RKO (cell line): ENCODE data around the gene SMARCA4.
"Not testable (repeated sequence)": the region's sequence is repeated elsewhere in the genome, so short reads cannot be mapped to it uniquely, and the experiment has no call there.

ENCODE experiments used
- DNase-seq: peaks from one replicate; pipeline ENCODE4 v3.0.0-alpha.2; 2016; ENCODE audit warnings: low spot score

The SMARCA4 gene

DNA sequence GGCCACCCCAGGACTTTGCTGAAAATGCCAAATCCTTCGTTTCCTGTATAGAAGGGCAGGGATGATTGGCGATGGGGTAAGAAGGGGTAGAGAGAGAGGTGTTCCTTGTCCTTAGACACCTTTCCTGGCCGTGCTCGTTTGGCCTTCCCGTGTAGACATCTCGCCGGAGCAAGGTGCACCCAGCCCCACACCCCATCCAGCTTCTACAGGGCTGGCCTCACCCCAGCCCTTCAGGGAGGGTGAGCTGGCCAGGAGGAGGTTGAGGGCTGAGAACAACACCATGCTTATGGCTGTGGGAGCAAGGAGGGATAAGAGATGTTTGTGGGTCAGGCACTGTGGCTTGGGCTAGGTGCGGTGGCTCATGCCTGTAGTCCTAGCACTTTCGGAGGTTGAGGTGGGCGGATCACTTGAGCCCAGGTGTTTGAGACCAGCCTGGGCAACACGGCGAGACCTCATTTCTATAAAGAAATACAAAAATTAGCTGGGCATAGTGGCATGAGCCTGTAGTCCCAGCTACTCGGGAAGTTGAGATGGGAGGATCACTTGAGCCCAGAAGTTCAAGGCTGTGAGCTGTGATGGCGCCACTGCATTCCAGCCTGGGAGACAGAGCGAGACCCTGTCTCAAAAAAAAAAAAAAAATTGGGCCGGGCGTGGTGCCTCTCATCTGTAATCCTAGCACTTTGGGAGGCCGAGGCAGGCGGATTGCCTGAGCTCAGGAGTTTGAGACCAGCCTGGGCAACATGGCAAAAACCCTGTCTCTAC, 15.5 kb downstream of the SMARCA4 start:
- no peak for DNase-seq

DNA sequence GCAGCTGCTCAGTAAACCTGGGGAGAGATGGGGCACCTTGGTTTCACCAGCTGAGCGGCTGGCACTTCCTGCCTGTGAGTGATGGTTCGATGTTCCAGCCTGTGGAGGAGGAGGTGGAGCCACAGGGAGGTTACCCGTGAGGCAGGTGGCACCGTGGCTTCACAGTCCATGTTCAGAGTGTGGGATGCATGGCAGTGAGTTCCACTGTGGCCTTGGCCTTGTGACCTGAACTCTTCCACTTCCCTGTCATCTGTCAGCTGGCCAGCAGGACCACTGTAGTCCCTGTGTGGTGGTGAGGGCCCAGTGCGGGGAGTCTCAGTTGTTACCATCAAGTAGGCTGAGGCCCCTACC, 16.9 kb downstream of the SMARCA4 start:
- DNase-seq: no peak

DNA sequence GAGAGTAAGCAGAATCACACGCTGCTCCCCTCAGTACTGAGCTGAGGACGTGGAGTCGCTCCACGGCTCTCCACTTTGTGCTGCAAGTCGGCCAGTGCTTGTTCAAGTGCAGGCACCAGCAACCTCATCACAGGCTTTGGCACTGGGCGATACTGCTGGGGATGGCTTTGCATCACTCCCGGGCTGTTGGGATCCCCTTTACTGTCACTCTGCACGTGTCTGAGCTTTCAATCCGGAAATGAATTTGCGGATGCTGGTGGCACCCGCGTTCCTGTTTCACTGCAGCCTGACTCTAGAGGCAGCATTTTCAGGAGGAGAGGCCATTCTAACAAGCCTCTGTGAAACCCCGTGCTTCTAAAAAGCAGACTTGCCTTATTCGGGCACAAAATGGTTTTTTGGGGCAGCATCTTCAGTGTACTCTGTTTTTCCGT, 19.1 kb downstream of the SMARCA4 start:
- DNase-seq: no peak

DNA sequence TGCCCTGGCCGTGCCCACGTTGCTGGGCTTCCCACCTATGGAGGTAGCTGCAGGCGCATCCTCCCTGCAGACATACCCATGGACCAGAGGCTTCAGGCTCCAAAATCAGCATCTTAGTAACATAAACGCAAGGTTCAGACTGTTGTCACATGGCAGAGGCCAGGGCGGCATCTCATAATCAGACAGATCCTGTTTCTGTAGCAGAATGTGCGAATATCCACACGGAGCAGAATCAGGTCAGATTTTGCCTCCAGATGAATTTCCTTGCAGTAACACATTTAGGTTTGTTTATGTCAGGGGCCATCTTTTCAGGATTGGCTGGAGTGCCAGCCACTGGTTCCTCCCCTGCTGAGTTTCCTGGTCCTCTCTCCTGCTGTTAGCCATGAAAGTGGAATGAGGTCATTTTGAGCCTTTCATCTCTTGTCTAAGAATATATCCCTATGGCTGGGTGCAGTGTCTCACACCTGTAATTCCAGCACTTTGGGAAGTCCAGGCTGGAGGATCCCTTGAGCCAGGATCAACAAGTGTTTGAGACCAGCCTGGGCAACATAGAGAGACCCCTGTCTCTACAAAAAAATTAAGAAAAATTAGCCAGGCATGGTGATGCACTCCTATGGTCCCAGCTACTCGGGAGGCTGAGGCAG, 20.5 kb downstream of the SMARCA4 start:
- DNase-seq: no peak

DNA sequence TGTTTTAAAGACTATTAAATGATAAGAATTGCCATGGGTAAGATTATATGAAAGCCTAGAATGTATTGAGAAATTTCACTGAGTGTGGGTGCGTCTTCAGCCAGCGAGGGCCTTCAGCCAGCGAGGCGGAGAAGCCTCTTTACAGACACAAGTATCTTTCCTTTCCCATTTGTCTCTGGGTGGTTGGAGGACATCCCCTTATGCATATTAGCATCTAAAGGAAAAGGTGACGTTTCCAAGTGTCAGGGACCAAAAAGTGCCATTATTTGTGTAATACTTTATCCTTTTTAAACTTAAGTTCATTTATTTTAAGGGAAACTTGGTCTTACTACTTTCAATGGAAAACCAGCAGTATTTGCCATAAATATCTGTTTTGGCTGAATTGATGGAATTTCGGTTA, 22.2 kb downstream of the SMARCA4 start:
- DNase-seq: no peak

DNA sequence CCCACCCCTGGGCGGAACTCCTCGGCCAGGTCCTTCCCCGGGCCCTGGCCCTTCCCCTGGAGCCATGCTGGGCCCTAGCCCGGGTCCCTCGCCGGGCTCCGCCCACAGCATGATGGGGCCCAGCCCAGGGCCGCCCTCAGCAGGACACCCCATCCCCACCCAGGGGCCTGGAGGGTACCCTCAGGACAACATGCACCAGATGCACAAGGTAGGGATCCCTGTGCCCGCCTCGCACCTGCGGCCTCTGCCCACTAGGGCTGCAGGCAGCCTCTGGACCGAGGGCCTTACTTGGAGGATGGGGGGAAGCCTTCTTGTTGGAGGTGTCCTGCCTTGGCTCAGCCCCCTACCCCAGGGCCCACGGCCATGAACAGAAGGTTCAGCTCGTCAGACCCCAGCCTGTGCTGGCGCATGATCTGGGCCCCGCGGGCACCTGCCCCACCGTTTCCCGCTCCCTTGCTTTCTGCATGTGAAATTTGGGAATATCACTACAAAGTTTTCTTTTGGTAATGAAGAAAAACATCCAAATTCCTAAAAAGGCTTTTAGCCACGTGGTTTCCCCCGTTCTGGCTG, 23.4 kb downstream of the SMARCA4 start:
- no peak for DNase-seq

DNA sequence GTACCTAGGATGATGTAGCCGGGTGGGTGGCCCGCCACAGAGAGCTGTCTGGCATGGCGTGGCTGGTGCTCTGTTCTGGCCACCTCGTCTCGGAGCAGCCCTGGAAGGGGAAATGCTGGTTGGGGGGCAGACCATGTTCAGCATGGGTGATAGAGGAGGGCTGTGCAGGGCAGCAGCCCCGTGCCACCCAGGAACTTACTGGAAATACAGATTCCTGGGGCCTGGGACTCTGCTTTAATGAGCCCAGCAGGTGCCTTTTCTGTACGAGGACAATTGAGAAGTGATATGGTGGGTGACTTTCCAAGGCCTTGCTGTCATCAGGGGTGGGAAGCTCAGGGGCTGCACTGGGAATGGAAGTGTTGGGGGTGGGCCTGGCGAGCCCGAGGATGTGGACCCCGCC, 24.7 kb downstream of the SMARCA4 start:
- no peak for DNase-seq

DNA sequence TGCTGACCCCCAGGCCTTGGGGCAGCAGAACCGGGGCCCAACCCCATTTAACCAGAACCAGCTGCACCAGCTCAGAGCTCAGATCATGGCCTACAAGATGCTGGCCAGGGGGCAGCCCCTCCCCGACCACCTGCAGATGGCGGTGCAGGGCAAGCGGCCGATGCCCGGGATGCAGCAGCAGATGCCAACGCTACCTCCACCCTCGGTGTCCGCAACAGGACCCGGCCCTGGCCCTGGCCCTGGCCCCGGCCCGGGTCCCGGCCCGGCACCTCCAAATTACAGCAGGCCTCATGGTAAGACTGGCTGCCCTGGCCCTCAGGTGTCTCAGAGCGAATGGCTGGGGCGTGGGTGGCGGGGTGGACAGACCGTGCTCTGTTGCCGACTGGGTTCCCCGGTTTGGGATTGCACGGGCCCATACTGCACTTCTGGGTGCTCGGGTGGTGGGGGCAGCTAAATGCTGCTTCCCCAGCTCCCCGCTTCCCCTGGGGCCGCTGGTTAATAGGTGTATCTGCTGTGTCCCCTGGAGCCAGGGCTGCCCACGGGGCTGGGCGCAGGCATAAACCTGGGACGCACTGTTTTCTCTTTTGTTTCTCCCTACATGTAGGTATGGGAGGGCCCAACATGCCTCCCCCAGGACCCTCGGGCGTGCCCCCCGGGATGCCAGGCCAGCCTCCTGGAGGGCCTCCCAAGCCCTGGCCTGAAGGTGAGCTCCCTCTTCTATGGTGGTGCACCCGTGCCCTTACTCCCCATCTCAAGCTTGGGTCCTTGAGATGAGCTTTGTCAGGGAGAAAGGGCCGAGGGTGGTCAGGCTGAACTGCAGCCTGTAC, 25.7 kb downstream of the SMARCA4 start:
- DNase-seq: no peak

DNA sequence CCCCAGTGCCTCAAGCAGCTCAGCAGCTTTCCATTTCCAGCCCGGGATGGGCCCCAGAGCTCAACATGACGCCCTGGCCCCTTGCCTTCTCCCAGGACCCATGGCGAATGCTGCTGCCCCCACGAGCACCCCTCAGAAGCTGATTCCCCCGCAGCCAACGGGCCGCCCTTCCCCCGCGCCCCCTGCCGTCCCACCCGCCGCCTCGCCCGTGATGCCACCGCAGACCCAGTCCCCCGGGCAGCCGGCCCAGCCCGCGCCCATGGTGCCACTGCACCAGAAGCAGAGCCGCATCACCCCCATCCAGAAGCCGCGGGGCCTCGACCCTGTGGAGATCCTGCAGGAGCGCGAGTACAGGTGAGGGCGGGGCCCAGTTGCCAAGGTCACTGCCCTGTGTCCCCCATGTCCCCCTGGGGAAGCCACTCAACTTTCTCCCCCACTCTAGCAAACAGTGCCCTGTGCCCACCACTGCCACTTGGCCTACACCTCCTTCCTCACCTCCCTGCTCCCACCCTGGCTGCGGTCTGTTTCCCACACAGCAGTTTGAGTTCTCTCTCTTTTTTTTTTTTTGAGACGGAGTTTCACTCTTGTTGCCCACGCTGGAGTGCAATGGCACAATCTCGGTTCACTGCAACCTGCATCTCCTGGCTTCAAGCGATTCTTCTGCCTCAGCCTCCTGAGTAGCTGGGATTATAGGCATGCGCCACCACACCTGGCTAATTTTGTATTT, 26.9 kb downstream of the SMARCA4 start:
- no peak for DNase-seq

DNA sequence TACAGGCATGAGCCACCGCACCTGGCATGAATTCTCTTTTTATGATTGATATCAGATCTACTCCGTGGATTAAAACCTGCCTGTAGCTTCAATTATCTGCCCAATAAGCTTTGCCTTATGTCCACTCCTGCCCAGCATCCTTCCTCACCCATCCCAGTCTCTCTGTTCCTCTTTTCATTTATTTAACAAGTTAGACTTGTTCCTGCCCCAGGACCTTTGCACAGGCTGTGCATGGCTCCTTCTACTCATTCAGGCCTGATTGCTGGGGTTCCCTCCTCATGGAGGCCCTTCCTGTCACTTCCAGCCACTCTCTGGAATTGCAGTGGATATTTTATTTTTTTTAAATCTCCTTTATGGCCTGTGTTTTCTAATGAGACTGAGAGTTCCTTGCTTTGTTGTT, 27.6 kb downstream of the SMARCA4 start:
- no peak for DNase-seq

DNA sequence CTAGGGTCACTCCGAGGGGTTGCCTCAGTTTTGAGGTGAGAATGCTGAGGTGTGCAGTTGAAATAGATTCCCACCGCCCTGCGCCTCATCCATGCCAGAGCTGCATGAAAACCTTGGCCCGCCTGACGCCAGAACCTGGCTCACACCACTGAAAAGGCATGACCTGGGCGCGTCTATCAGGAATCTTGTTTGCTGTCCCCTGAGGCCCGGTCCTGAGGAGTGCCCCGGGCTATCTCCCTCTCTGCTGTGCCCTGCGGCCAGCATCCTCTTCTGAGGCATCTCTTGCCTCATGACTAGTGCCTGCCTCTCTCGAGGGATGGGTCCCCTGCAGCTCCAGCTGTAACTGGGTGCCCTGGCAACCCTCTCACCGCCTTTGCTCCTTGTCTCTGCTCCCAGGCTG, 28.1 kb downstream of the SMARCA4 start:
- DNase-seq: no peak

DNA sequence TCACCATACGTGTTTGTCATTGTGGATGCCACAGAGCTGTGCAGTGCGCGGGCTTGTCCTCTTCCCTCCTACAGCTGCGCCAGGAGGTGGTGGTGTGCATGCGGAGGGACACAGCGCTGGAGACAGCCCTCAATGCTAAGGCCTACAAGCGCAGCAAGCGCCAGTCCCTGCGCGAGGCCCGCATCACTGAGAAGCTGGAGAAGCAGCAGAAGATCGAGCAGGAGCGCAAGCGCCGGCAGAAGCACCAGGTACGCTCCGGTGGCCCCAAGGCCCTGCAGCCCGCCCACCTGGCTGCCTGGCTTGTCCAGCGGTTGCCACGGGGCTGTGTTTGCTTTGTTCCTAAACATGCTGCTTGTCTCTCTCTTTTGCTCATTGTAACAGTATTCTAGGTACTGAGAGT, 30.2 kb downstream of the SMARCA4 start:
- no peak for DNase-seq

DNA sequence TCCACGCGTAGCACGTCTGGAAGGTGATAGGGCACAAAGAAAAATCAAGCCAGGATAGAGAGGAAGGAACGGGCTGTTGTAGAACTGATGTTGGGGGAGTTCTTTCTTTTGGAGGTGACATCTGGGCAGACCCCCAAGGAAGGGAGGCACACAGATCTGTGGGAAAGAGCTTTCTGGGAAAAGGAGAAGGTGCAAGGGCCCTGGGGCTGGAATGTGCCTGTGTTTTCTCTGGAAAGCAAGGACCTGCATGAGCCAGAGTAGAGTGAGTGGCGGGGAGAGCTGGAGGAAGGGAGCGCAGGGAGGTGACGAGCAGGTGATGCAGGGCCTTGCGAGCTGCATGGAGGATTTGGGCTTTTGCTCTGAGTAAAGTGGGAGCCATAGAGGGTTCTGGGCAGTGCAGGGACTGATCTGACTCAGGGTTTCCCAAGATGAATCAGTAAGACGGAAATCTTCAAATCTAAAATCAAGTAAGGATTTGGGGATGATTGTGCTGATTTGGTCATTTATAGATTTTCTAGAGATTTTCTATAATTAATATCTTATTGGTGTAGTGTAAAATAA, 30.8 kb downstream of the SMARCA4 start:
- DNase-seq: no peak

DNA sequence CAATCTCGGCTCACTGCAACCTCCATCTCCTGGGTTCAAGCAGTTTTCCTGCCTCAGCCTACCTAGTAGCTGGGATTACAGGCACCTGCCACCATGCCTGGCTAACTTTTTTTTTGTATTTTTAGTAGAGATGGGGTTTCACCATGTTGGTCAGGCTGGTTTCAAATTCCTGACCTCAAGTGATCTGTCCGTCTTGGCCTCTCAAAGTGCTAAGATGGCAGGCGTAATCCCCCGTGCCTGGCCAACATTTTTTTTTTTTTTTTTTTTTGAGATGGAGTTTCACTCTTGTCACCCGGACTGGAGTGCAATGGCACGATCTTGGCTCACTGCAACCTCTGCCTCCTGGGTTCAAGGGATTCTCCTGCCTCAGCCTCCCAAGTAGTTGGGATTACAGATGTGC, 31.3 kb downstream of the SMARCA4 start:
- DNase-seq: not testable (repeated sequence)

DNA sequence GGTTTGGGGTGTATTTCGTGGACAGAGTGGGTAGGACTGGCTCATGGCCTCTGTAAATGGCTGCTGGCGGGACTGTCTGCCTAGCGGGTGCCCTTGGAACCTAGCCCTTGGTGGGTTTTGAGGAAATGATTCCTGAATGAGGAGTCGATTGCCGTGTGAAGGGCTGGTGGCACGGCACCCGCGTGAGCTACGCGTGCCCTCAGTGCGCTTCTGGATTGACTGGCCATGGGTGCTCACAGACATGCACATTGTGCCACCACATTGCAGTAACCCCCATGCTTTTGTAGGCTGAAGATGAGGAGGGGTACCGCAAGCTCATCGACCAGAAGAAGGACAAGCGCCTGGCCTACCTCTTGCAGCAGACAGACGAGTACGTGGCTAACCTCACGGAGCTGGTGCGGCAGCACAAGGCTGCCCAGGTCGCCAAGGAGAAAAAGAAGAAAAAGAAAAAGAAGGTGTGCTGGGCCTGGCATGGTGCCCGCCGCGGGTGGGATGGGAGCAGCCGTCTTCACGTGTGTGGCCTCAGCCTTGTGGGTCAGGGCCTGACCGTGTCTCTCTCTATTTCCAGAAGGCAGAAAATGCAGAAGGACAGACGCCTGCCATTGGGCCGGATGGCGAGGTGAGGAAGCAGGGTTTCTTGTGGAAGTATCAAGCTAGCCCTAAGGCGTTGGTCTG, 35.2 kb downstream of the SMARCA4 start:
- no peak for DNase-seq

DNA sequence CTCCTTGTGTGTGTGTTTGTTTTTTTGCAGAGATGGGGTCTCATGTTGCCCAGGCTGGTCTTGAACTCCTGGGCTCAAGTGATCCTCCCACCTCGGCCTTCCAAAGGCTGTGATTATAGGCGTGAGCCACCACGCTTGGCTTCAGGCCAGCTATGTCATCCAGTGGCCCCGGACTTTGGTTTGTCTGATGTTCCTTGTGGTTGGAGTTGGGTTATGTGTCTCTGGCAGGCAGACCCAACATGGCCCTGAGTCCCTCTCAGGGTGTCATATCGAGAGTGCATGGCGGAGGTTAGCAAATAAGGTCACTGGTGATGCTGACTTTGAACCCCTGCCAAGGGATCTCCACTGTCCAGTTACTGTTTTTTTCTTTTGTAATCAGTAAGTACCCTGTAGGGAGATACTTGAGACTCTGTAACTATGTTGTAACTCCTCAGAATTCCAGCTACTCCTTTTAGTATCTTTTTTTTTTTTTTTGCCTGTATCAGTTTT, 37.3 kb downstream of the SMARCA4 start:
- DNase-seq: no peak

DNA sequence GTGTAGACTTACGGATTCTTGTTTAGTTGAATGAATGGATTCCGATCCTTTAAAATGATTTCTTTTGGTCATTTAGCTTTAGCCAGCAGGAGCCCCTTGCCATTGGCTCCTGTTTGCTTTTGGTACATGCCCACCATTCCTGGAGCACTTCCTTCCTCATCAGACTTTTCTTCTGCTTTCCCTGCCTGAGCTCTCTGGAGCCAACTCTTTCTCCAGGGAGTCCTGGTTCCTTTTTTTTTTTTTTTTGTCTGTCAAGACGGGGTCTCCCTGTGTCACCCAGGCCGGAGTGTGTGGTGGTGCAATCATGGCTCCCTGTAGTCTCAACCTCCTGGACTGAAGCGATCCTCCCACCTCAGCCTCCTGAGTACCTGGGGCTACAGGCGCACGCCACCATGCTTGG, 37.8 kb downstream of the SMARCA4 start:
- no peak for DNase-seq

DNA sequence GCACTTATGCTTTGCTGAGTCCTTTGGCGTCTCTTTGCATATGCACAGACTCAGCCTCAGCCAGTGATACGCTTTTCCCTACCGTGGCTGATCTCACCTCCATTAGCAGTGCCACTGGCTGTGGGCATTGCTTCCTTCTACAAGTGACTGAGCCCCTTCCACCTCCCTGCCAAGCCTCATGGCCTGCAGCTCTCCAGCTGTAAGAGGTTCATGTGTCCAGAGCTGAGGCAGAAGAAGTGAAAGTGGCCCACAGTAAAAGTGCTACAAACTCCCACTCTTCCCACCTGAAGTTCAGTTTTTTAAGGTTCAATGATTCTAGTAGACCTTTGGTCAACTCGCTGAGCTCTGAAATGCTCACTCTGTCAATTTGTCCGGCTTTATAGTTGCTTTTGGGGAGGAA, 44.7 kb downstream of the SMARCA4 start:
- DNase-seq: no peak

DNA sequence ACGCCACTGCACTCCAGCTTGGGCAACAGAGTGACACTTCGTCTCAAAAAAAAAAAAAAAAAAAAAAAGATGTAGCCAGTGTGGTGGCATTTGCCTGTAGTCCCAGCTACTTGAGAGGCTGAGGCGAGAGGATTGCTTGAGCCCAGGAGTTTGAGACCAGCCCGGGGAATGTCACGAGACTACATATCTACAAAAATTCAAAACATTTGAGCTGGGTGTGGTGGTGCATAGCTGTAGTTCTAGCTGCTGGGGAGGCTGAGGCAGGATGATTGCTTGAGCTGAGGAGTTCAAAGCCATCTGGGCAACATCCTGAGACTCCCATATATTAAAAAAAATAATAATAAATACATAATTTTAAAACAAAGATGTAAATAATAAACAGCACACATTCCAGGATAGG, 46.6 kb downstream of the SMARCA4 start:
- no peak for DNase-seq

DNA sequence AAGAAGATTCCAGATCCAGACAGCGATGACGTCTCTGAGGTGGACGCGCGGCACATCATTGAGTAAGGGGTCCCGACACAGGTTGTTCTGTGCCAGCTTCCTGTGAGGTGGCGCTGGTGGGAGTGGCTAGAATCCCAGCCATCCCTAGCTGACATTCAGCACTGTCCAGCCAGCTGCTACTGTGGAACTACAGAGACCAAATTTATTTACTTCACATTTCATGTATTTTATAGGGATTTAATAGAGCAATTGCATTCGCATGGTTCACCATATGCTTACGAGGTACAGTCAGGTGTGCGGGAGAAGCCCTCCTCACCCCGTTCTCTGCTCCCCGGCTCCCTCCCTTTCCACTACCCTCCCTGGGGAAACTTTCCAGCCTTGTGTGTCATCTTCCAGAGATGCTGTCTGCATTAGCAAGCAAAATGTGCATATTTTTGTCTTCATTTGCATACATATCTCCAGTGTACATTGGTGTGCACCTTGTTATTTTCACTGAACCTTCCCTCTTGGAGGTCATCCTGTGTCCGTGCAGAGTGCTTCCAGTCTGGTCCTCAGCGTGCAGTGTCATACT, 47.2 kb downstream of the SMARCA4 start:
- DNase-seq: no peak

DNA sequence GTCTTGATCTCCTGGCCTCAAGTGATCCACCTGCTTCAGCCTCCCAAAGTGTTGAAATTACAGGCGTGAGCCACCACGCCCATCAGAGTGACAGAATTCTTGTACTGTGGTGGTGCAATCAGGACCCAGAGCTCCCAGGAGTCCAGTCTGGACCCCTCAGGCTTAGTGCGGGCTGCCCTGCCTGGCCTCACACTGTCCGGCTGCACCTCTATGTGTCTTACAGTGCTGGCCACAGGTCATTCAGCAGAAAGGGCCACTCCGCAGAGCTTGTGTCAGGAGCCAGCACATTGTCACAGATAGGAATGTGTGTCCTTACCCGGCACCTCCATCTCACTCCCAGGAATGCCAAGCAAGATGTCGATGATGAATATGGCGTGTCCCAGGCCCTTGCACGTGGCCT, 49.2 kb downstream of the SMARCA4 start:
- no peak for DNase-seq
